Measurements from ENCODE around the gene KYAT1. TPM values are rescaled to one million over a fixed set of nuclear protein-coding genes. Genes with fewer than 3 reads are reported as not detected.

Gene KYAT1
- total RNA-seq, 2 donors from 2014 or later, result 8.8 to 13.8 TPM

Other genes with a start within 250 kb of the KYAT1 start
- gene DYNC2I2, start 225.1 kb downstream of the KYAT1 start, total RNA-seq, result 10 to 100 TPM; 27.1 to 31.2 TPM
- gene SET, start 192.7 kb downstream of the KYAT1 start, total RNA-seq, result 100 to 1,000 TPM; 448 to 582 TPM
- gene PKN3, start 179.4 kb downstream of the KYAT1 start, total RNA-seq, result 10 to 100 TPM; 11.6 to 22.9 TPM
- gene ZDHHC12, start 157.8 kb downstream of the KYAT1 start, total RNA-seq, result 10 to 100 TPM; 48.7 to 53.7 TPM
- 10 to 100 TPM; 30.6 to 32.6 TPM for gene ZER1, start 110.0 kb downstream of the KYAT1 start, total RNA-seq
- 10 to 100 TPM; 15.9 to 17.7 TPM for gene TBC1D13, start 94.7 kb downstream of the KYAT1 start, total RNA-seq
- gene ENDOG, start 63.5 kb downstream of the KYAT1 start, total RNA-seq, result 10 to 100 TPM; 12.7 to 15.0 TPM
- 10 to 100 TPM; 64.8 to 69.1 TPM for gene SPOUT1, start 52.2 kb downstream of the KYAT1 start, total RNA-seq
- 10 to 100 TPM; 19.2 to 20.1 TPM for gene LRRC8A, start 183 bp upstream of the KYAT1 start, total RNA-seq
- gene PHYHD1, start 39.0 kb upstream of the KYAT1 start, total RNA-seq, result 1 to 10 TPM; 1.1 to 1.9 TPM
- gene DOLK, start 65.7 kb upstream of the KYAT1 start, total RNA-seq, result 1 to 10 TPM; 6.8 to 6.9 TPM
- gene NUP188, start 65.7 kb upstream of the KYAT1 start, total RNA-seq, result 10 to 100 TPM; 90.0 to 98.0 TPM
- gene SH3GLB2, start 146.4 kb upstream of the KYAT1 start, total RNA-seq, result 10 to 100 TPM; 41.3 to 41.8 TPM
- 10 to 100 TPM; 38.5 to 41.5 TPM for gene MIGA2, start 154.7 kb upstream of the KYAT1 start, total RNA-seq
- 10 to 100 TPM; 17.1 to 22.3 TPM for gene DOLPP1, start 199.2 kb upstream of the KYAT1 start, total RNA-seq
- gene CRAT, start 228.8 kb upstream of the KYAT1 start, total RNA-seq, result 10 to 100 TPM; 21.4 to 23.8 TPM
- gene PTPA, start 229.5 kb upstream of the KYAT1 start, total RNA-seq, result 10 to 100 TPM; 85.5 to 98.3 TPM

Measured in activated T-cell treated with anti-CD3 and anti-CD28 coated beads, Interleukin-2, amount 50 U/mL, for 72 hours (primary cell).